ENCODE results near the gene TMEM37. TPM values are rescaled to one million over a fixed set of nuclear protein-coding genes. Genes with fewer than 3 reads are reported as not detected.

The TMEM37 gene
- total RNA-seq, 2 experiments from 2014 or later: not detected

DNA sequence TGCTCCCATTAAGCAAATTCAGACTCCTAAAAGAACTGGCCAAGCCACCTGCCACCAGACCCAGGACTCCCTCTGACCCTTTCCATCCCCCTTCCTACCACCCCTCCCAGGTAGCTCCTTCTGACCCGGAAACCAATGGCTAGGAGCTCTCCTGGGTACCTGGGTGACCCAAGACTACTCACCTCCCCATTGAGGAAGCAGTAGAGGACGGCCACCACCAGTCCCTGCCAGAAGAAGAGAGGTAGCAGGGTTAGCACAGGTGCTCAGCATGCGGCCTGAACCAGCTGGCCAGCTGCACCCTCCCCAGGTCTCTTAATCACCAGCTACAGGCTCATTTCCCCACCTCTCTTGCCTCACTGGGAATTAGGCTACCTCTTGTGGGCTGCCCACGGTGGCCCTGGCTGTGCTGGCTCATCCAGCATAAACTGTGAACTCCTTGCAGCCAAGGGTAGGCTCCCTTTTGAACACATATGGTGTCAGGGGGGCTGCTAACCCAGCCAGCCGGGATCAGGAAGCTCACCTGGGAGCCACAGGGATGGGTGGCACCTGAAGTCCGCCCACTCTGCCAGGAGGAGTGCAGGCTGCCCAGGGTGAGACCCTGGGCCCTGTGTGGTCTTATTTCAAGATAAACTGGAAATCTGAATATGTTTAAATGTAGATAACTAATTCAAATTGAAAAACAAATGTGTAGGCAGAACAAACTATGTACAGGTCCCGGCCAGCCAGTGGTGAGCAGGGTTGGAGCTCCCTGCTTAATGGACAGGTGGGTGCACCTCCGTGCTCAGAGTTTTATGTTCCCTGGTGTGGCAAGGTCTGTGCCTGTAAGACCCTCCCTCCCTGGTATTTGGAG lies 9.9 kb downstream of the TMEM37 start:
- no peak overlapping the region for H3K4me3 Mint-ChIP-seq
- POLR2A ChIA-PET: interaction anchor here (1.1 kb wide), 1 partner anchor 215 kb away, joined by 3 read pairs; no protein-coding TSS in a partner anchor

GRCh38 chr2:119442226-119442619 lies 10.6 kb downstream of the TMEM37 start:
- ChIA-PET CTCF (no interaction called here), POLR2A (interaction anchor here (1.1 kb wide), 1 partner anchor 216 kb away, joined by 3 read pairs; no protein-coding TSS in a partner anchor)
- no peak overlapping the region for H3K27ac Mint-ChIP-seq
- no peaks in the 10 kb centered on the region for H3K4me1 Mint-ChIP-seq
- no peaks in the 10 kb centered on the region for H3K9me3 Mint-ChIP-seq
- no peaks in the 10 kb centered on the region for H3K36me3 Mint-ChIP-seq (ENCODE audit: low read depth)
- H3K4me3 Mint-ChIP-seq: no peak overlapping the region
- peaks cover 3% of the 10 kb centered on the region for H3K27me3 Mint-ChIP-seq
- DNase-seq: no peak

More for the DNA sequence above, 9.9 kb downstream of the TMEM37 start:
- CTCF ChIA-PET: no interaction called here
- H3K27ac Mint-ChIP-seq: no peak overlapping the region
- no peaks in the 10 kb centered on the region for H3K9me3 Mint-ChIP-seq
- no peak for DNase-seq
- no peaks in the 10 kb centered on the region for H3K4me1 Mint-ChIP-seq
- peaks cover 3% of the 10 kb centered on the region for H3K27me3 Mint-ChIP-seq
- no peaks in the 10 kb centered on the region for H3K36me3 Mint-ChIP-seq (ENCODE audit: low read depth)

DNA sequence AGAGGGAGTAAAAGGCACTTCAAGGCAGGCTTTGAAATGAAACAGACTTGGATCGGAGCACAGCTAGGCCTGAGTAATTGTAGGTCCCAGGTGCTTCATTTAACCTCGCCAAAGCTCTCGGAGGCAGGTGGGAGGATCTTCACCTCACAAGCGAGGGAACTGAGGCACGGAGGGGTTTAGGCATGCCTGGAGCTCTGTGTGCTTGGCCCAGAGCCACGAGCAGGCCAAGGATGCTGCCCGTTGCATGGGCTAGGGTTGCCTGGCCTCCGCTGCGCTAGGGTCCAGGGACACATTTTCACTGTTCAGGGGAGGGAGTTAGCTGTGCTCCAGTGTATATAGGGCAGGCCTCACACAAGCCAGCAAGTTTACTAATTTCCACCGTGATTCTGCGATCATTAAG lies 11.2 kb downstream of the TMEM37 start:
- H3K4me1 Mint-ChIP-seq: no peaks in the 10 kb centered on the region
- no peak overlapping the region for H3K27ac Mint-ChIP-seq
- POLR2A ChIA-PET: interaction anchor here (1.1 kb wide), 1 partner anchor 216 kb away, joined by 3 read pairs; no protein-coding TSS in a partner anchor
- no peak for DNase-seq
- no peak overlapping the region for H3K4me3 Mint-ChIP-seq
- no peaks in the 10 kb centered on the region for H3K36me3 Mint-ChIP-seq (ENCODE audit: low read depth)
- CTCF ChIA-PET: no interaction called here
- H3K9me3 Mint-ChIP-seq: no peaks in the 10 kb centered on the region
- peaks cover 3% of the 10 kb centered on the region for H3K27me3 Mint-ChIP-seq

GRCh38 chr2:119446037-119446436 lies 14.4 kb downstream of the TMEM37 start:
- no peak overlapping the region for H3K4me3 Mint-ChIP-seq
- no peak overlapping the region for H3K27ac Mint-ChIP-seq
- no peaks in the 10 kb centered on the region for H3K9me3 Mint-ChIP-seq
- ChIA-PET CTCF (no interaction called here), POLR2A (no interaction called here)
- no peaks in the 10 kb centered on the region for H3K36me3 Mint-ChIP-seq (ENCODE audit: low read depth)
- H3K4me1 Mint-ChIP-seq: no peaks in the 10 kb centered on the region
- H3K27me3 Mint-ChIP-seq: peaks cover 14% of the 10 kb centered on the region
- no peak for DNase-seq

GRCh38 chr2:119448427-119449141 lies 16.9 kb downstream of the TMEM37 start:
- H3K27ac Mint-ChIP-seq: no peak overlapping the region
- POLR2A ChIA-PET: no interaction called here
- H3K36me3 Mint-ChIP-seq (ENCODE audit: low read depth): no peaks in the 10 kb centered on the region
- no peaks in the 10 kb centered on the region for H3K9me3 Mint-ChIP-seq
- no peaks in the 10 kb centered on the region for H3K4me1 Mint-ChIP-seq
- peaks cover 15% of the 10 kb centered on the region for H3K27me3 Mint-ChIP-seq
- H3K4me3 Mint-ChIP-seq: no peak overlapping the region
- CTCF ChIA-PET: no interaction called here
- DNase-seq: no peak

DNA sequence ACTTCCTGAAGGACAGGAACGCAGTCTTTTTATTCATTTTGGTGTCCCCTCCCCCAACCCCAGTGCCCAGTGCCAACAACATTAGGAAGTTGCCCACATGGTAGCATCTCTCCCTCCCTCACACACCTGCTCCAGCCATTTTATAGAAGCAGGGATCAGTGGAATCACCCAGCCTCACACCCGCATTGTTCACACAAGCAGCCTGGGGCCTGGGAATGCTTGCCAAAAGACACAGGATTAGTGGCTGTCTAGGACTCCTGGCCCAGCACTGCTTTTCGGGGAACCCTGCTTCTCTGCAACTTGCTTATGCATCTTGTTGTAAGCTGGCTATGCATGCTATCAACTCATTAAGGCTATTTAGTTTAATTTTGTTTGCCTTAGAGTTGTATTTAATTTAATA lies 17.9 kb downstream of the TMEM37 start:
- POLR2A ChIA-PET: no interaction called here
- CTCF ChIA-PET: no interaction called here
- H3K4me1 Mint-ChIP-seq: no peaks in the 10 kb centered on the region
- H3K27ac Mint-ChIP-seq: no peak overlapping the region
- no peaks in the 10 kb centered on the region for H3K9me3 Mint-ChIP-seq
- H3K36me3 Mint-ChIP-seq (ENCODE audit: low read depth): no peaks in the 10 kb centered on the region
- peaks cover 15% of the 10 kb centered on the region for H3K27me3 Mint-ChIP-seq
- no peak overlapping the region for H3K4me3 Mint-ChIP-seq
- DNase-seq: no peak

- no peak for DNase-seq
- Mint-ChIP-seq H3K27ac (no peak overlapping the region), H3K4me1 (no peaks in the 10 kb centered on the region), H3K36me3 (ENCODE audit: low read depth) (no peaks in the 10 kb centered on the region), H3K4me3 (no peak overlapping the region), H3K9me3 (no peaks in the 10 kb centered on the region), H3K27me3 (peaks cover 24% of the 10 kb centered on the region)
- POLR2A ChIA-PET: no interaction called here
- CTCF ChIA-PET: interaction anchor here (1.6 kb wide), 1 partner anchor 25 kb away, joined by 3 read pairs; no protein-coding TSS in a partner anchor
Observed at GRCh38 chr2:119451336-119452050, 19.8 kb downstream of the TMEM37 start.

DNA sequence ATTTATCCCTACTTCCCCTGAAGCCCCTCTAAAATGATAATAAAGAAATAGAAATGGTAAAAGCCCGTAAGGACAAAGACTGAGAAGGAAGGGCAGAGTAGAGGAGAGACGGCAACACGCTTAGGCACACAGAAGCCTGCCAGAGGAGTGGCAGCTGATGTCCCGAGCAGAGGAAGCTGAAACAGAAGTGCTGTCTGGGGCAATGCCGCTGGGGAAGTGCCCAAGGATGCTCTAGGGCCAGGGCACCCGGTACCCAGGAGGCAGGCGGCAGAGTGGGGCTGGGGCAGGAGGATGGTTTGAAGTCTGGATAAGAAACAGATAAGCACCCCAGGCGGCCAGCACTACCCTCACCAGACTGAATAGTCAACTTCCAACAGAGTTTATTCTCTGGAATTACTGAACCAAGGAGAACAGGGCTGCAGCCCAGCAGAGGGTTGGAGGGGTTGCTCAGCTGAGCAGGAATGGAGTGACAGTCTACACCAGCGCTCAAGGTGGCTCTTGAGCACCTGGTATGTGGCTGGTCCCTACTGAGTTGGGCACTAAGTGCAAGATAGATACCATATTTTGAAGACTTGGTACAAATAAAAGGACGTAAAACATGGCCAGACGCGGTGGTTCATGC lies 22.4 kb downstream of the TMEM37 start:
- no peaks in the 10 kb centered on the region for H3K4me1 Mint-ChIP-seq
- DNase-seq: no peak
- CTCF ChIA-PET: no interaction called here
- H3K9me3 Mint-ChIP-seq: no peaks in the 10 kb centered on the region
- POLR2A ChIA-PET: no interaction called here
- H3K27me3 Mint-ChIP-seq: peaks cover 21% of the 10 kb centered on the region
- no peaks in the 10 kb centered on the region for H3K36me3 Mint-ChIP-seq (ENCODE audit: low read depth)
- H3K4me3 Mint-ChIP-seq: no peak overlapping the region
- no peak overlapping the region for H3K27ac Mint-ChIP-seq

GRCh38 chr2:119455066-119455718 lies 23.5 kb downstream of the TMEM37 start:
- no peaks in the 10 kb centered on the region for H3K36me3 Mint-ChIP-seq (ENCODE audit: low read depth)
- no peaks in the 10 kb centered on the region for H3K9me3 Mint-ChIP-seq
- H3K27ac Mint-ChIP-seq: no peak overlapping the region
- POLR2A ChIA-PET: no interaction called here
- no peak for DNase-seq
- CTCF ChIA-PET: interaction anchor here (0.6 kb wide), 1 partner anchor 45 kb away, joined by 3 read pairs; no protein-coding TSS in a partner anchor
- H3K4me3 Mint-ChIP-seq: no peak overlapping the region
- peaks cover 17% of the 10 kb centered on the region for H3K27me3 Mint-ChIP-seq
- no peaks in the 10 kb centered on the region for H3K4me1 Mint-ChIP-seq

- ChIA-PET POLR2A (no interaction called here), CTCF (interaction anchor here (1.0 kb wide), 1 partner anchor 16 kb away, joined by 3 read pairs; no protein-coding TSS in a partner anchor)
- H3K4me3 Mint-ChIP-seq: no peak overlapping the region
- H3K27me3 Mint-ChIP-seq: peaks cover 15% of the 10 kb centered on the region
- no peaks in the 10 kb centered on the region for H3K36me3 Mint-ChIP-seq (ENCODE audit: low read depth)
- no peaks in the 10 kb centered on the region for H3K9me3 Mint-ChIP-seq
- DNase-seq: no peak
- no peak overlapping the region for H3K27ac Mint-ChIP-seq
- H3K4me1 Mint-ChIP-seq: peaks cover 4% of the 10 kb centered on the region
Observed at GRCh38 chr2:119460076-119460475, 28.4 kb downstream of the TMEM37 start.

DNA sequence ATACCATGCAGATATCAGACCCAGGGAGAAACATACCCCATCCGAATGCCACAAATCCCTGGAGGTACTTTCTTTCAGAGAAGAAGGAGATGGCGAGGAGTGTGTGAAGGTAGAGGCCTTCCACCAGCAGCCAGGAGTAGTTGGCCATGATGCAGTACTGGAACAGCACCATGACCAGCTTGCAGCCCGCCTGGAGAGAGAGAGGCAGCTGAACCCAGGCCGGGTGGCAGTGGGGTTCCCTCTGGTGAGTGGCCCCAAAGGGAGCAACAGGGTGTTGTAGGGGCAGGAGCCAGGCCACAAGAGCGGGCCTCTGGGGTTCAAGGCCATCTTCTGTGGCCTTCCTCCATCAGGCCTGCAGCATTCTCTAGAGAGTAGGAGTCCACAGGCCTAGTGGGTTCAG lies 30.2 kb downstream of the TMEM37 start:
- H3K36me3 Mint-ChIP-seq (ENCODE audit: low read depth): no peaks in the 10 kb centered on the region
- no peak overlapping the region for H3K27ac Mint-ChIP-seq
- ChIA-PET CTCF (interaction anchor here (1.4 kb wide), 1 partner anchor 15 kb away, joined by 3 read pairs; no protein-coding TSS in a partner anchor), POLR2A (no interaction called here)
- no peaks in the 10 kb centered on the region for H3K9me3 Mint-ChIP-seq
- H3K27me3 Mint-ChIP-seq: peaks cover 4% of the 10 kb centered on the region
- H3K4me1 Mint-ChIP-seq: peaks cover 4% of the 10 kb centered on the region
- no peak overlapping the region for H3K4me3 Mint-ChIP-seq
- no peak for DNase-seq

DNA sequence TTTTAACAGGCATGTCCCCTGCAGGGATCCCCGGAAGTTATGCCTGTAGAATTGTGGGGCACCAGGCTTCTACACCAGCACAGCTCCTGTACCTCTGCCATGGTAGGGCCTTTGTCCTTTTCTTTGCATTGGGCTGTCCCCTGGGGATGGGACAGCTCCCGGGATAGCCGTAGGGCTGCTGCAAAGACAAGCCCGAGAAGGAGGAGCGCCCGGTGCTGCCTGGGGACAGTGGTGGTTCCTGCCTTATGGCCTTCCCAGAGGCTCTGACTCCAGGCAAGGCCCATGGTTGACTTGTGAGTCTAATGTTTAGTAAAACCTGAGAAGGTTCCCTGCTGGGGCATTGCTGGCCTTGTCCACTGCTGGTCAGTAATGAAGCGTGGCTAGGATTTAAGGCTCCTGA lies 30.9 kb downstream of the TMEM37 start:
- Mint-ChIP-seq H3K4me3 (no peak overlapping the region), H3K27me3 (peaks cover 4% of the 10 kb centered on the region), H3K27ac (no peak overlapping the region), H3K9me3 (no peaks in the 10 kb centered on the region), H3K36me3 (ENCODE audit: low read depth) (no peaks in the 10 kb centered on the region), H3K4me1 (peaks cover 4% of the 10 kb centered on the region)
- no peak for DNase-seq
- POLR2A ChIA-PET: no interaction called here
- CTCF ChIA-PET: no interaction called here
